ENCODE data around the gene GLYR1.
"Not testable (repeated sequence)": the region's sequence is repeated elsewhere in the genome, so short reads cannot be mapped to it uniquely, and the experiment has no call there.

The GLYR1 gene

GRCh38 chr16:4846901-4847773, at the start of gene GLYR1, which contains the start of gene UBN1:
Gene GLYR1 (minus strand): TSS chr16:4847288. CDS start chr16:4847265, 23 bp downstream.
Gene UBN1 (plus strand): TSS chr16:4847481. CDS start chr16:4852918, 5,437 bp downstream.
- peak; percentile 87 to 92 for DNase-seq

- DNase-seq, result not testable (repeated sequence)
These were observed 49.7 kb upstream of the GLYR1 start for GRCh38 chr16:4896761-4897160.

GRCh38 chr16:4895366-4895765, 48.3 kb upstream of the GLYR1 start:
- no peak for DNase-seq

GRCh38 chr16:4894276-4895150, 47.4 kb upstream of the GLYR1 start:
- no peak for DNase-seq

GRCh38 chr16:4893103-4893862, 46.2 kb upstream of the GLYR1 start:
- DNase-seq, result no peak

GRCh38 chr16:4892361-4893102, 45.4 kb upstream of the GLYR1 start:
- no peak for DNase-seq

GRCh38 chr16:4891886-4892216, 44.8 kb upstream of the GLYR1 start:
- DNase-seq, result no peak

- no peak for DNase-seq
These were observed 44.2 kb upstream of the GLYR1 start for GRCh38 chr16:4891097-4891885.

GRCh38 chr16:4890686-4891085, 43.6 kb upstream of the GLYR1 start:
- DNase-seq, result no peak

- no peak for DNase-seq
These were observed 42.9 kb upstream of the GLYR1 start for GRCh38 chr16:4890026-4890425.

GRCh38 chr16:4888428-4889135, 41.5 kb upstream of the GLYR1 start:
- DNase-seq, result no peak

- DNase-seq, result no peak
These were observed 39.1 kb upstream of the GLYR1 start for GRCh38 chr16:4886151-4886550.

- no peak for DNase-seq
These were observed 38.1 kb upstream of the GLYR1 start for GRCh38 chr16:4884972-4885874.

GRCh38 chr16:4884209-4884608, 37.1 kb upstream of the GLYR1 start:
- DNase-seq, result no peak

- DNase-seq, result no peak
These were observed 36.4 kb upstream of the GLYR1 start for GRCh38 chr16:4883501-4883900.

GRCh38 chr16:4882633-4883285, 35.7 kb upstream of the GLYR1 start:
- no peak for DNase-seq

GRCh38 chr16:4882000-4882632, 35.0 kb upstream of the GLYR1 start:
- no peak for DNase-seq

GRCh38 chr16:4880006-4880580, 33.0 kb upstream of the GLYR1 start:
- DNase-seq, result no peak
